Stimulated activated CD8-positive, alpha-beta memory T cell treated with anti-CD3 and anti-CD28 coated beads, Interleukin-12 subunit alpha, Interleukin-12 subunit beta, amount 100 ng/mL, for 4 hours (primary cell): ENCODE measurements around the gene SLC2A4.

Experiments used
- DNase-seq: peaks from one replicate; pipeline ENCODE4 v3.0.0-alpha.2; 2020; ENCODE audit warnings: low read depth

SLC2A4 gene

GRCh38 chr17:7306911-7307685 is 25.6 kb downstream of the SLC2A4 start, which contains the start of gene EIF5A:
TSS of gene EIF5A (plus strand) at chr17:7307628. CDS start at chr17:7309636, 2,008 bp downstream.
- peak; percentile 100 for DNase-seq

- peak; percentile 31 for DNase-seq
Measured at GRCh38 chr17:7307686-7308624, 26.4 kb downstream of the SLC2A4 start.

GRCh38 chr17:7308625-7309433 is 27.3 kb downstream of the SLC2A4 start:
- DNase-seq: peak; percentile 77

DNA sequence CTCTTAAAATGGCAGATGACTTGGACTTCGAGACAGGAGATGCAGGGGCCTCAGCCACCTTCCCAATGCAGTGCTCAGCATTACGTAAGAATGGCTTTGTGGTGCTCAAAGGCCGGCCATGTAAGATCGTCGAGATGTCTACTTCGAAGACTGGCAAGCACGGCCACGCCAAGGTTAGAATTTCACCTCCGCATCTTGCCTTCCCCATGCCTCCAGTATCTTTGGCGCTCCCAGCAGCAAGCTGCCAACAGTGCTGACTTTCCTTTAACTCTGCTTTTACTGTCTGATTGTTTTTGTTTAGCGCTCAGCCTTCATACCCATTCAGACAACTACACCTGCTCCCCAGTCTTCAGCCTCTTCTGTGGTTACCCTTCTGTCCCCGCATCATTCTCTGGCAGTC is 28.1 kb downstream of the SLC2A4 start:
- DNase-seq: no peak

GRCh38 chr17:7311110-7311705 is 29.7 kb downstream of the SLC2A4 start:
- DNase-seq: no peak

DNA sequence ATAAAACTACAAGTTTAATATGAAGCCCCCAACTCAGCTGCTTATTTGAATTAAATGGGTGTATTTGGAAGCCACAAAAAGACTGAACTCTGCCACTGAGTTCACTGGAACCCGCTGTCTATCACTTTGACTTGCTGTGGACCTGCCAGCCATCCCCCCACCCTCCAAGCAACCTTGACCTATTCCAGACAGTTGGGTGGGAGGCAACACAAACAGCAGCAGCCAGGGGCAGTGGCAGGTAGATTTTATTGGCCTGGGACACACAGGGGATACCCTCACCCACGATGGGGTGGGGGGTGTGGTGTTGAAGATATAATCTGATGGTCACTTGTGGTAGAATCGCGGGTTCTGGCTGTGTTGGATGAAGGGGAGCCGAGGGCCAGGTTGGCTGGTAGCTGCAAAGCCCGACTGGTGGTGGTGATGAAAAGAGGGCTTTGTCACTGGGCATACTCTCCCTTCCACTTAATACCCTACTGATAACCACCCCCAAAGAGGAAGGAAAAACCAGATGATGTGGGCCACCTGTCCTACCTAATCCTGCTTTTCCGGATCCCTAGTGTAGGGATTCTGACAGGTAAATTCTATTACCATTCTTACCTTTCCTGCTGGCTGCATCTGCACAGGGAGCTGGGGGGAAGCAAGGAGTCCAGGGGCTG is 31.0 kb downstream of the SLC2A4 start:
- DNase-seq: no peak

GRCh38 chr17:7313088-7313889 is 31.8 kb downstream of the SLC2A4 start:
- DNase-seq: no peak

DNA sequence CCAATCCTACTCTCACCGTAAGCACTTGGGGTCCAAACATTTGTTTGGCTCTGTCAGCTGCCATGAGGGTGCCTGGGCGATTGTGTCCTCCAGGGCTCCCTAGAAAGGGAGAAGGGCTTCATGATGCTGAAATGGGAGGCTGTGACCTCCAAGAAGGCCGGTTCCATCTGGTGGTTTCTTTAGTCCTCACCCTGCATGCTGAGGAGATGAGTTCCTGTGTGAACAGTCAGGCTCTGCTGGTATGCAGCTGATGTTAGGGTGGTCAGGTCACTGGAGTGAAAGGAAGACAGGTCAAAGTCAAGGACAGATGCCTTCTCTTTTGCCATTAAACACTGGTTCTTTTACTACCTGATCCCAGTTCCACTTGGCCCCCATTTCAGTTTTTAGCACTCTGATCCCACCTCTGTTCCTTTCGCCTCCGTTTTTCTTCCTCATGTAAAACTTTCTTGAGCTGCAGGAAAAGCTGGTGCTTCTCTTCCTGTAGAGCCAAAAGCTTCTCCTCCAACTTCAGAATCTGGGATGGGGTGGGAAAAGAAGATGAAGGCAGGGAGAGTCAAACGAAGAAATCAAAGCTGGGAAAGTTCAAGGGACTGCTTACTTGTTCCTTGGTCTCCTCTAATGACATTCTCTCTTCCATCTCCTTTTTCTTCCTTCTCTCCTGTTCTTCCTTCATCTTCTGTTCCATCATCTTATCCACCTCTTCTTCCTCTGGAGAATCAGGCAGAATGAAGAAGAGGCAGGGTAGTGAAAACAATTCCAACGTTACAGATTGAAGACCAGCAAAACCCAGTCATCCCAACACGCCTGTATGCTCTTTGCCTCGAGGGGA is 32.6 kb downstream of the SLC2A4 start:
- DNase-seq: no peak

DNA sequence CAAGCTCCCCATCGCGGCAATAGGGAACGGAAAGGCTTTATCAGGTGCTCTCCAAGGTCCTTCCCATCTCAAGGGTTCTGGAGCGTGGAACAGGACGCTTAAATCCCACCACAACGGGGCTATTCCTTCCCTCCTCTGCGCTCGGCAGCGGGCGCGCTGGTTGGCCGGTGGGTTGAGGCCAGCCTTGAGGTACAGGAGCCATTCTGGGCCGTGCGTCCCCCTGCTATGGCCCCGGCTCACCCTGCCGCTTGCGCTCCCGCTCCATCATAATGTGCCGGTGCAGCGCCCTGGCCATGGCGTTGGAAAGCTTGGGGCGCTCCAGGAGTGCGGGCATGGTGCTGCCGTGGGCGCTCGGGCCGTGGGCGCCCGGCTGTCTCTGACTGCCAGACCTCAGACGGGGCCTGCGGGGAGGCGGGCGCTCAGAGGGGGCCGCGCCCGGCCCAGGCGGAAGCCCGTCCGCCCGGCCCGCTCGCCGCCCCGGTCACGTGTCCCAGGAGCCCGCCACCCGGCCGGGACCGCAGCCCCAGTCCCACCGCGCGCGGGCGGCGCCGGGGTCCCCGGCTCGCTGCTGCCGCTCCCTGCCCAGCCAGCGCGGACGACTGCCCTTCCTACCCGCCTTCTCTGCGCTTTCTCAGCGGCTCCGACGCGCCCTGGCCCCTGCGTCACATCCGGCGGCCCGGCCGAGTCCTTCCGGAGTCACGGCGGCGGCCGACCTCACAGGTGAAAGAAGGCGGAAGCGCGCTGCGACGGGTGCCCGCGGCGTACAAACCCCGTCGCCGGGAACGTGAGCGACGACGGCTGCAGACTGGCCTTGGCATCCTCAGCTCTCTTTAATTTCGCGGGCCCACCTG is 33.4 kb downstream of the SLC2A4 start, which contains the start of gene GPS2:
GPS2 (minus strand) TSS at position 642 of the 851 bp plus-strand sequence; CDS start at position 334, 308 bp downstream.
- DNase-seq: peak; percentile 88

- DNase-seq: no peak
Measured at GRCh38 chr17:7315570-7316235, 34.2 kb downstream of the SLC2A4 start.

DNA sequence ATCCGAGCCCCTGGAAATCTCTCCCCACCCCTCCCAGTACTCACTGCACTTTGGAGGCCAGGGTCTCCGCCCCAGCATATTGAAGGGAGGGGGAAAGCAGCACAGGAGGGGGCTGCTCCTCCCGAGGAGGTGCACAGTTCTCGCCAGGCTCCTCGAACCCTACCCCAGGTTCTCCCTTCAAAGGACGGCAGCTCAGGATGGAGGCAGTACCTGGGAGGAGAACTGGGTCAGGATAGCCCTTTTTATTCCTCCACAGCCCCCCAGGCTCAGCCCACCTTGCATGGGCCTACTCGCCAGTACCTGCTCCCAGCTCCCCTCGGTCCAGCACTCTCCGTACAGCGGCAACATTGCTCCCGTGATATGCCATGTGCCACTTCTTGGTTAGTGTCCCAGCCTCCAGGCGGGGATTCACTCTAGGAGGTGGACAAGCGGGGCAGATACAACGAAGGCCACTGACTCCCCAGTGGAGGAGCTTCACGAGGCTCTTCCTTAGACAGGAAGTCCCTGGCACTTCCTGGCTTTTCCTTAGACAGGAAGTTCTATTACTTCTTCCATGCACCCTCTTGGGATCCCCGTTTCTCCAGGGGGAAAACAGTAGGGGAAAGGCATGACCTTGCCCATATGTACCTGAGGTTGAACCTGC is 35.8 kb downstream of the SLC2A4 start:
- DNase-seq: no peak

DNA sequence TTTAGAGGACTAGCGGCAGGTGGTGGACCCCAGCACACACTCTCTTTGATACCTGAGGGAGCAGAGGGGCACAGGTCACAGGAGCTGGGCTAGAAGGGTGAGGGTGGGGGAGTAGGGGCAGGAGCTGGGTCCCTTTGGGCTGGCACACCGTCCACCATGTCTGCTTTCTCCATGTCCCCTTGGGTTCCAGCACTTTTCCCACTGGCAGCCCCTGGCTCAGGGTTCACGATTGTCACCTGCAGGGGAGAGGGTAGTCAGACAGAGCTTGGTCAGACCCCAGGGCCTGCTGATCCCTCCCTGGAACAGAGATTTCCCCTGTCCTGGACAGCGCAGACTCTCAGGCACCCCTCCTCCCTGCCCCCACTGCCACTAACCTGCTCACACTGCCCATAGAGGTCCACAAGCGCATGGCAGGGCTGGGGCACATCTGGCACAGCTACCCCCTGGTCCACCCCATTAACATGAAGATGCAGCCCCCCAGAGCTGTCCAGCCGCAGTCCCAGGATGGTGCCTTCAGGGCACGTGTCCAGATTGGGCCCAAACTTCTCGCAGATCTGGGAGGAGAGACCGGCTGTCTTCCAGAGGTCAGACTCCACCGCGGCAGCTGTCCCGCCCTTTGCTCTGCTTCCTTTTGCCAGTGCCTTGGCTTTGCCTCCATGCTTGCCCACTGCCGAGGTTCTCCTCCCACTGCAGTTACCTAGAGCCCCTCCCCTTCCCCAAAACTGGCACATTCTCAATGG is 36.8 kb downstream of the SLC2A4 start:
- no peak for DNase-seq

GRCh38 chr17:7321466-7321865 is 39.9 kb downstream of the SLC2A4 start:
- DNase-seq: no peak

- no peak for DNase-seq
Measured at GRCh38 chr17:7322520-7323194, 41.1 kb downstream of the SLC2A4 start.

DNA sequence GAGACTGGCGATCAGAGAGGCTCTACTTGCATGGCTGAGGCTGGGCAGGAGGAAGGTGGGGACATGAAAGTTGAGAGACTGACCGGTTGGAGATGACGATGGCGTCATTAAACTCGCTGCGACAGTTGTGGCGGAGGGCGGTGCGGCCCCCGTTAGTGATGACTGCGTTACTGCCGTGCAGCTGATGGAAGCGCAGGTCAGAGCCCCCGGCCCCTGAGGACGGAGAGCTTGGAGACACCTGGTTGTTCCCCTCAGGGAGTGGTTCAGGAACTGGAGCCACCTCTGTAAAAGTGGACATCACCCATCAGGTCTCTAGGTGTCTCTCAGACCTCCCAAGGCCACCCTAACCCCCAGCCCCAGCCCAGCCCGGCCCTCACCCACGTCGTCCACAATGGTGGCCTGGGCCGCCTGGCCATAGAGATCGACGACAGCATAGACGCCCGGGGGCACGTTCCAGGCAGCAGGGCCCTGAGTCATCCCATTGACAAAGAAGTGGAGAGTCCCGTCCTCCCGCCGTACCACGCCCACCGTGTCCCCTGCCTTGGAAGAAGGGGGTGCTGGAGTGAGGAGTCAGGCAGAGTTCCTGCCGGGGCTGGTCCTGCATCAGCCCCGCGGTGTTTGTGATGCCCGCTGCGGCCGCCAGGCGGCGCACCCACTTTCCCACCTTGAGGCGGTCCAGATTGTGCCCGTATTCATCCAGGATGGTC is 42.4 kb downstream of the SLC2A4 start:
- DNase-seq: peak; percentile 31
